Activated CD8-positive, alpha-beta T cell treated with anti-CD3 and anti-CD28 coated beads, Interleukin-2, amount 10 ng/mL, durations not matched to agents 7 days and 5 days (primary cell): ENCODE results near the gene TSC22D2. TPM values are rescaled to one million over a fixed set of nuclear protein-coding genes. Genes with fewer than 3 reads are reported as not detected.

Experiments used
- ATAC-seq: fragments of 150-1000 bp; cut with Tn5 transposase; one replicate; pipeline ENCODE4 v1.10.0; 2021; ENCODE audit warnings: moderate library complexity
- CTCF ChIA-PET: fragments of 350-600 bp; sonication (Branson Sonifier 250); formaldehyde crosslinking; loops from one replicate; lab custom pipeline; 2021; ENCODE audit warnings: antibody characterized with exemption; lab: Charles Lee
- POLR2A ChIA-PET: fragments of 350-600 bp; sonication (Branson Sonifier 250); formaldehyde crosslinking; loops from one replicate; lab custom pipeline; 2021; ENCODE audit warnings: antibody characterized with exemption; lab: Charles Lee
- DNase-seq: peaks from one replicate; pipeline ENCODE4 v3.0.0-alpha.2; 2020
- H3K27ac Mint-ChIP-seq: one replicate; pipeline ENCODE4 v1.8.0; 2021; ENCODE audit warnings: mild to moderate bottlenecking, mixed read lengths
- H3K27me3 Mint-ChIP-seq: one replicate; pipeline ENCODE4 v1.8.0; 2021; ENCODE audit warnings: low read depth, mixed read lengths
- H3K36me3 Mint-ChIP-seq: one replicate; pipeline ENCODE4 v1.8.0; 2021; ENCODE audit warnings: low read depth, mixed read lengths
- H3K4me1 Mint-ChIP-seq: one replicate; pipeline ENCODE4 v1.8.0; 2021; ENCODE audit warnings: low read depth, mixed read lengths
- H3K4me3 Mint-ChIP-seq: one replicate; pipeline ENCODE4 v1.8.0; 2021; ENCODE audit warnings: mild to moderate bottlenecking, mixed read lengths
- H3K9me3 Mint-ChIP-seq: one replicate; pipeline ENCODE4 v1.8.0; 2022; ENCODE audit warnings: mixed read lengths; ENCODE audit not compliant: insufficient read depth
- total RNA-seq, 2 experiments: library from RNA; stranded (reverse); gene quantifications; one replicate each; pipeline ENCODE4 v1.2.3, GENCODE V29; 2021

The TSC22D2 gene
- total RNA-seq, 2 experiments from 2014 or later, result 8.6 to 8.9 TPM

DNA sequence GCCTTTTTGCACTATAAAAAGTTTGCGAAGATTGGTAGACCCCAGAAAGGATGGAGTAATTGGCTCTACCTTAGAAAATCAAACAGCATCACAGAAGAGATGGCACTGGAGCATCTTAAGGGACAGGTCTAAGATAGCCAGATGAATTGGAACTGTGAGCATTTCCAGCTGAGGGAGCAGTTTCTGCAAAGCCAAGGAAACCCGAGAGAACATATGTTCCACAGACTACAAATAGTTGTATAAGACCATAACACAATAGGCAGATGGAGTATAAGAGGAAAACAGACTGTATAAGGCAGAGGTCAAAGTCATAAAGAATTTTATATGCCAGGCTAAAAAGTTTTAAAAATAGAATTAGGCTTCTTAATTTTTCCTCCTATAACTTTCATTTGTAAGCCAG lies 46.0 kb downstream of the TSC22D2 start:
- no peak overlapping the region for H3K27ac Mint-ChIP-seq
- H3K27me3 Mint-ChIP-seq, result no peaks in the 10 kb centered on the region
- ChIA-PET CTCF (no interaction called here), POLR2A (interaction anchor here (0.6 kb wide), 1 partner anchor 384 kb away, joined by 4 read pairs; no protein-coding TSS in a partner anchor)
- DNase-seq (no peak), ATAC-seq (no peak)
- H3K4me1 Mint-ChIP-seq, result no peaks in the 10 kb centered on the region
- H3K4me3 Mint-ChIP-seq, result no peak overlapping the region
- no peaks in the 10 kb centered on the region for H3K9me3 Mint-ChIP-seq
- H3K36me3 Mint-ChIP-seq, result peaks cover 12% of the 10 kb centered on the region

DNA sequence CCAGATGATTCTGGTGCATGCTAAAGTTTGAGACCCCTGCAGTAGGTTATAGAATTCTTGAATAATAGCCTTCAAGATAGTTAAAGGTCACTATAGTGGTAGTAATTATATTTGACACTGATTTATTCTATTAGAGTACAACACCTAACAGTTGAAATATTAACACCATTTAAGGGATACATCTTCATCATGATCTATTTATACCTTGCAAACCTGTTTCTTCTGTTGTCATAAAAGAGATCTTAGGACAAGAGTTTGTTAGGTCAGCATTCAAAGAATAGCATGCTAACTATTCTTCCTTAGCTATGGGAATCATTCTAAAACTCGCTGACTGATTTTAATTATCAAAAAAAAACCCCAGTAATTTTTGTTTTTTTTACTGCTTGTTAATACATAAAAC lies 46.5 kb downstream of the TSC22D2 start:
- H3K4me3 Mint-ChIP-seq, result no peak overlapping the region
- H3K4me1 Mint-ChIP-seq, result no peaks in the 10 kb centered on the region
- H3K36me3 Mint-ChIP-seq, result peaks cover 16% of the 10 kb centered on the region
- H3K9me3 Mint-ChIP-seq, result no peaks in the 10 kb centered on the region
- no peaks in the 10 kb centered on the region for H3K27me3 Mint-ChIP-seq
- DNase-seq (no peak), ATAC-seq (no peak)
- ChIA-PET POLR2A (interaction anchor here (0.6 kb wide), 1 partner anchor 384 kb away, joined by 4 read pairs; no protein-coding TSS in a partner anchor), CTCF (no interaction called here)
- no peak overlapping the region for H3K27ac Mint-ChIP-seq

DNA sequence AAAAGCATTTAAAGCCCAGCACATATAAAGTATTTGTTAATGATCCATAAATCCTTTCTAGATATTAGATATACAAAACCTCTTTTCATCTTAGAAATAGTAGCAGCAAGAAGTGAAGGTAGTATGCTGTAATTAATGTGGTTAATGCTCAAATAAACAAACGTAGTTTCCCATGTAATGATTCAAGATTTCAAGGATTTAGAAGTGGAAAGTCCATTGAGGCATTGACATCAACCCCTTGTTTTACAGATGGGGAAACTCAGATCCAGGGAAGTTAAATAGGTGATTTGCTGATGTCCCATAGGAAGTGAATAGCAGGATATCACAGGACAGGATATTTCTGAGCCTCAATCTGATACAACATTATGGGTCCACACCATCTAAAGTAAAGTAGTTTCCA lies 47.2 kb downstream of the TSC22D2 start:
- Mint-ChIP-seq H3K4me3 (no peak overlapping the region), H3K36me3 (peaks cover 16% of the 10 kb centered on the region)

DNA sequence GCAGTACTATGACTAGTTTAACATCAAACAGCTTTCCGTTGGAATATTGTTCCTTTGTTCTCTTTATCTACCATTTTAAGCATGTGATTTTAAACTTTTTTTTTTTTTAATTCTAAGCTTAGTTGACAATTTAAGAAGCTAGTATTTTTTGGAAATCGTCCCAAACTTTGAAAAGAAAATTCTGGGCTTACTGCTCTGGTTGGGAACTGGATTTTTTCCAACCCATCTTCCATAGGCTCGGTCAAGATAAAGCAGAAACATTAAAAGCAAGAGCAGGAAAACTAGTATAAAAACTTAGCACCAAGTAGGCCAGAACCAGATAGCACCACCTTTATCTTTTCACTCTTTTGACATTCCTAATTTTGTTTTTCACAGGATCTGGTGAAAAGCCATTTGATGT lies 49.9 kb downstream of the TSC22D2 start:
- CTCF ChIA-PET, result no interaction called here
- Mint-ChIP-seq H3K27me3 (no peaks in the 10 kb centered on the region), H3K4me1 (no peaks in the 10 kb centered on the region), H3K9me3 (no peaks in the 10 kb centered on the region), H3K27ac (no peak overlapping the region), H3K4me3 (no peak overlapping the region), H3K36me3 (peaks cover 16% of the 10 kb centered on the region)
- DNase-seq (no peak), ATAC-seq (no peak)
- POLR2A ChIA-PET, result no interaction called here

More for the DNA sequence above, 47.2 kb downstream of the TSC22D2 start:
- Mint-ChIP-seq H3K4me1 (no peaks in the 10 kb centered on the region), H3K27me3 (no peaks in the 10 kb centered on the region), H3K9me3 (no peaks in the 10 kb centered on the region), H3K27ac (no peak overlapping the region)
- DNase-seq (no peak), ATAC-seq (no peak)
- POLR2A ChIA-PET, result no interaction called here
- CTCF ChIA-PET, result no interaction called here

DNA sequence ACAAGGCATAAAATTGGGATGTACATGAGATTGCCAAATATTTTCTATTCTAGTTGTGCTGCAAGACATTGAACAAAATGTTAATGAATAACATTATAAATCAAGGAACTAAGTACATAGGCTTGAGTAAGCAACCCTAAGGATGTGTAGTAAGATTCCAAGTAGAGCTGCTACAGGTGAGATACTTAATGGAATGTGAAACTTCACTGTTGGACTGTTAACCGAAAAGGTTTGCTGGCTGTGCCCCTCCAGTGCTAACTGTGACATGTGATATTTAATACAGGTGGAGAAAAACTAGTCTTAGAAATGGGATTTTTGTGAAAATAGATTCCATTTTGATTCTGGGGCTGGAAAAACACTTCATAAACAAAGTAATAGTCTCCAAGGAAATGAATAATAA lies 52.4 kb downstream of the TSC22D2 start:
- ChIA-PET CTCF (interaction anchor here (1.6 kb wide), 1 partner anchor 36 kb away, joined by 4 read pairs; no protein-coding TSS in a partner anchor), POLR2A (no interaction called here)
- DNase-seq (no peak), ATAC-seq (no peak)
- H3K27ac Mint-ChIP-seq, result no peak overlapping the region
- H3K4me1 Mint-ChIP-seq, result no peaks in the 10 kb centered on the region
- no peak overlapping the region for H3K4me3 Mint-ChIP-seq
- no peaks in the 10 kb centered on the region for H3K27me3 Mint-ChIP-seq
- H3K36me3 Mint-ChIP-seq, result peaks cover 16% of the 10 kb centered on the region
- no peaks in the 10 kb centered on the region for H3K9me3 Mint-ChIP-seq

DNA sequence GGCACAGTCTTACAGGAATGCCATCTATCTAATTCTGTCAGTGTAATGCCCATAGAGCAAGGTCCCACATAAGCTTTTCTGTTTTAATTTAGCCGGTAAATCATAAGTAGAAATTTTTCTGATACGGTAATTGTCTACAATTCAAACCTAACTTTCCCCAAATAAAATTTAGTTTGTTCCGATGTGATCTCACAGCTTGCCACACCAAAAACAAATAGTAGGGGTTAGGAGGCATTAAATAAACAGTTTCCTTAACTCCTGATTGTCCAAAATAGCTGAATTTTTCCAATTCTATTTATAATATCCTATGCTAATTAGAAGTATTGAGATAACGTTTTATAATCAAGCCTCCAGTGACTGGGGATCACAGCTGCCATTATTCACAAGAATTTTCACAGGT lies 53.3 kb downstream of the TSC22D2 start:
- DNase-seq, result no peak
- CTCF ChIA-PET, result interaction anchor here (1.6 kb wide), 1 partner anchor 35 kb away, joined by 4 read pairs; no protein-coding TSS in a partner anchor
- no peak overlapping the region for H3K27ac Mint-ChIP-seq

DNA sequence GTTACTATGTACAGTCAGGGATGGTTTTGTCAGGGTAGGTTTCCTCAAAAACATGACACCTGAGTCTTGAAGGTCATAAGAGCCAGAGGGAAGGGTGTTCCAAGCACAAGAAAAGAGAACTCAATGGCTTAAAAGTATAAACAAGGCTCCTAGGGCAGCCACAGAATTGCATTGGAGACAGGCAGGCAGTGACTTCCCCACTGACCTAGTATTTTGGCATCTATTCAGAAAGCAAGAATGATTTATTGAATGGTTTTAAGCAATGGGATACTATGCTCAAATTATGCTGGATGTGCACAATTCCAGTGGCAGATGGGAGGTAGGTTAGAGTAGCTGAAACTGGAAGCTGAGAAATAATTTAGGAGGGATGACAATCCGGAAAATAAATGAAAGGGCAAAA lies 54.0 kb downstream of the TSC22D2 start:
- no peak overlapping the region for H3K4me3 Mint-ChIP-seq
- ATAC-seq (no peak), DNase-seq (no peak)
- no peak overlapping the region for H3K27ac Mint-ChIP-seq
- H3K4me1 Mint-ChIP-seq, result no peaks in the 10 kb centered on the region
- ChIA-PET CTCF (no interaction called here), POLR2A (no interaction called here)
- H3K9me3 Mint-ChIP-seq, result no peaks in the 10 kb centered on the region
- H3K36me3 Mint-ChIP-seq, result peaks cover 15% of the 10 kb centered on the region
- no peaks in the 10 kb centered on the region for H3K27me3 Mint-ChIP-seq

More for the DNA sequence above, 53.3 kb downstream of the TSC22D2 start:
- Mint-ChIP-seq H3K36me3 (peaks cover 16% of the 10 kb centered on the region), H3K27me3 (no peaks in the 10 kb centered on the region), H3K9me3 (no peaks in the 10 kb centered on the region), H3K4me1 (no peaks in the 10 kb centered on the region), H3K4me3 (no peak overlapping the region)
- ATAC-seq, result no peak
- POLR2A ChIA-PET, result no interaction called here

DNA sequence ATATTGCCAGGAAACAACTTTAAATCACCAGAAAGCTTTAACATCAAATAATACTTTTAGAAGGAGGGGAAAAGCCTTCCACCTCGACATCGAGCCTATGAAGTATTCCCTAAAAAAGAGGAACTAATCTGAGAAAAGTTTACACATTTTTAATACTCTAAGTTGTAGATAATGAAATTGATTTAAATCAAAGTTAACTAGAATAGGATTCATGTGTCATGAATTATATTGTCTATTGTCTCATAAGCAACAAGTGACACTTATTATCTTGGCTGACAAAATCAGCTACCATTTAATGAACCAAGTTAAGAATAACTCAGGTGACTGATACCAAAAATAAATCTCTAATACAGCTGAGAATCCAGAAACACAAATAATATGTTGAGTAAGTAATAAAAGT lies 56.6 kb downstream of the TSC22D2 start:
- DNase-seq (no peak), ATAC-seq (no peak)
- ChIA-PET CTCF (interaction anchor here (0.9 kb wide), 1 partner anchor 19 kb away, joined by 3 read pairs; no protein-coding TSS in a partner anchor), POLR2A (no interaction called here)
- Mint-ChIP-seq H3K27me3 (no peaks in the 10 kb centered on the region), H3K36me3 (no peaks in the 10 kb centered on the region), H3K9me3 (no peaks in the 10 kb centered on the region), H3K4me1 (no peaks in the 10 kb centered on the region), H3K4me3 (no peak overlapping the region), H3K27ac (no peak overlapping the region)

DNA sequence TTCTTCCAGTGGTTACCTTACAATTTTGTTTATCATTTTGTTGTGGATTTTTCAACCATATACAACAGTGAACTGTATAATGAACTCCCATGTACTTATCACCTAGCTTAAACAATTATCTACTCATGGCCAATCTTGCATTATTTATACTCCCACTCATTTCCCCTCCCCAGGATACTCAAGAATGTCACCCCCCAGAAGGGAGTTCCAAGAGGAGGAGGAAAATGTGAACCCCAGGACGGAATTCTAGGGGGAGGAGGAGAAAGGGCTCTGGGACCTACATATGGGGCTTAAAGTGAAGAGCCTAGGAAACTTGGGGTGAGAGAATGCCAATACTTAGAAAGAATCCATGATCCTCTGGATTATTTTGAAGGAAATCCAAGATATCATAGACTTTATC lies 59.3 kb downstream of the TSC22D2 start:
- Mint-ChIP-seq H3K27ac (no peak overlapping the region), H3K4me1 (no peaks in the 10 kb centered on the region), H3K4me3 (no peak overlapping the region), H3K36me3 (no peaks in the 10 kb centered on the region), H3K9me3 (no peaks in the 10 kb centered on the region), H3K27me3 (no peaks in the 10 kb centered on the region)
- ChIA-PET POLR2A (no interaction called here), CTCF (no interaction called here)
- DNase-seq (no peak), ATAC-seq (no peak)

DNA sequence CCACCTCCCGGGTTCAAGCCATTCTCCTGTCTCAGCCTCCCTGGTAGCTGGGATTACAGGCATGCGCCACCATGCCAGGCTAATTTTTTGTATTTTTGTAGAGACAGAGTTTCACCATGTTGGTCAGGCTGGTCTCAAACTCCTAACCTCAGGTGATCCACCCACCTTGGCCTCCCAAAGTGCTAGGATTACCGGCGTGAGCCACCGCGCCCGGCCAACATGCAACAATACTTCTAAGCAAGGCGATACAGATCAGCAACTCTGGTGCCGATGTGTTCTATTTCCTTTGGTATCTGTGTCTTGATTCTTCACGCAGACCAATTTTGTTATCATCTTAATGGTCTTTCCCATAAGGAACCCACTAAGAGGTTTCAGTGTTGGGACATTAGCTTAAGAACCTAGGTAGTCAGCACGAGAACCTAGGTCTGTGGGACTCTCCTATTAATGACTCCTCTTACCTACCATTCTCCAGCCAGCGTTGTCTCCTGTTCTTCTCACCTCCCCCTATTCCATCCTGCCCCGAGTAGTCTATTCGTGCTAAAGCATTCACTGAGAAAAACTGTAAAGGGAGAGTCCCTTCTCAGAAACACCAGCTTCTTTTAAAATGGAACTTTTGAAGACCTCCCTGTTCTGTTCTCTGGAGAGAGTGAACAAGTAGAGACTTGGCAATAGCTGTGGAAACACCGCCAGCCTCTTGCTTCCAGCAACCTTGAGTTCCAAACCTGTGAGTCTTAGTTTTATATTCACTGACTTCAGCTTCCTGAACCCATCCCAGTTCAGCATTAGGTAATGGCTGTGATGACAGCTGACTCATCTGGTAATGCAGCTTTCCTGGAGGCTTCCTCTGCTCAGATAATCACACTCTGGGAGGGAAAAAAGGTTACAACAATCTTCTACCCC lies 61.2 kb downstream of the TSC22D2 start:
- no peaks in the 10 kb centered on the region for H3K4me1 Mint-ChIP-seq
- DNase-seq, result no peak
- no peaks in the 10 kb centered on the region for H3K27me3 Mint-ChIP-seq
- CTCF ChIA-PET, result no interaction called here
- POLR2A ChIA-PET, result no interaction called here
- no peak overlapping the region for H3K27ac Mint-ChIP-seq
- no peaks in the 10 kb centered on the region for H3K36me3 Mint-ChIP-seq
- H3K9me3 Mint-ChIP-seq, result peaks cover 5% of the 10 kb centered on the region
- H3K4me3 Mint-ChIP-seq, result no peak overlapping the region
- no peak for ATAC-seq

DNA sequence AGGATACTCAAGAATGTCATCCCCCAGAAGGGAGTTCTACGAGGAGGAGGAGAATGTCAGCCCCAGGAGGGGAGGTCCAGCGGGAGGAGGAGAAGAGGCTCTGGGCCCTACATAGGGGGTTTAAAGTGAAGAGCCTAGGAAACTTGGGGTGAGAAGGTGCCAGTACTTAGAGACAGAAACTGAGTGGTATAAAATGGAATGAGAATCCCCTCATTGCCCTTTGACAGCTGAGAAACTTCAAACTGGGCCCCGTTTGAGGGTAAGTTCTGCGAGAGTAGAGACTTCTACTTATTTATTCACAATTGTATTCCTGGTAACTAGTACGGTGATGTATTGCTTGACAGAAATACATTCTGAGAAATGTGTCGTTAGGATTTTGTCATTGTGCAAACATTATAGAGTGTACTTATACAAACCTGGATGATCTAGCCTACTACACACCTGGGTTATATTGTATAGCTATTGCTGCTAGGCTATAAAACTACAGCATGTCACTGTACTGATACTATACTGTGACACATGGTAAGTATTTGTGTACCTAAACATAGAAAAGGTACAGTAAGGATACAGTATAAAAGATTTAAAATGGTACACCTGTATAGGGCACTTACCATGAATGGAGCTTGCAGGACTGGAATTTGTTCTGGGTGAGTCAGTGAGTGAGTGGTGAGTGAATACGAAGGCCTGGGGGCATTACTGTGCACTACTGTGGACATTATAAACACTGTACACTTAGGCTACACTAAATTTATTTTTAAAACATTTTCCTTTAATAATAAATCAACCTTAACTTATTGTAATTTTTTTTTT lies 62.0 kb downstream of the TSC22D2 start:
- Mint-ChIP-seq H3K27me3 (no peaks in the 10 kb centered on the region), H3K4me1 (no peaks in the 10 kb centered on the region), H3K36me3 (no peaks in the 10 kb centered on the region), H3K9me3 (peaks cover 5% of the 10 kb centered on the region), H3K4me3 (no peak overlapping the region), H3K27ac (no peak overlapping the region)
- ATAC-seq, result no peak
- no peak for DNase-seq
- POLR2A ChIA-PET, result no interaction called here
- CTCF ChIA-PET, result no interaction called here

DNA sequence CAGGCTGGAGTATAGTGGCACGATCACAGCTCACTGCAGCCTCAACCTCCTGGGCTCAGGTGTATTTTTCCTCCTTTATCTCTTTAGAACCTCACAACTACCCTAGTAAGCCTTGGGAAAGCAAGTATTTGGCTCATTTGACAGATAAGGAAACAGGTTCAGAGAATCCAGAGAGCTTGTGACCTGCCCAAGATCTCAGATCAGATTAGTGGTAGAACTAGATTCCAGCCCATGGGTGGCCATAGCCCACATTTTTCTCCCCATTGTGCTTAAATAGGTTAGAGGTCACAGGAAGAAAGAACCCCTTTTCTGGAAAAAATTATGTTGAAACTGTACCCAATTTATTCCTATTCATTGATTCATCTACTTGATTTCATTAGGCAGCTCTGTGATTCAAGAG lies 64.3 kb downstream of the TSC22D2 start:
- ATAC-seq, result no peak

More for the DNA sequence above, 64.3 kb downstream of the TSC22D2 start:
- CTCF ChIA-PET, result no interaction called here
- no peaks in the 10 kb centered on the region for H3K4me1 Mint-ChIP-seq
- no peak for DNase-seq
- H3K36me3 Mint-ChIP-seq, result no peaks in the 10 kb centered on the region
- H3K27ac Mint-ChIP-seq, result no peak overlapping the region
- peaks cover 12% of the 10 kb centered on the region for H3K9me3 Mint-ChIP-seq
- no peak overlapping the region for H3K4me3 Mint-ChIP-seq
- H3K27me3 Mint-ChIP-seq, result peaks cover 3% of the 10 kb centered on the region
- POLR2A ChIA-PET, result no interaction called here
